ENCODE data around the gene KIAA2012. TPM values are rescaled to one million over a fixed set of nuclear protein-coding genes. Genes with fewer than 3 reads are reported as not detected.

KIAA2012 gene
- polyA plus RNA-seq, 3 donors = not detected

GRCh38 chr2:202109737-202110184, 36.7 kb downstream of the KIAA2012 start:
- no peaks in the 10 kb centered on the region for H3K36me3 ChIP-seq (replicated peaks in 1 of 2; ENCODE audit: control insufficient read depth in 1 of 2, insufficient read depth in 2 of 2, low read length in 2 of 2)
- H3K9me3 ChIP-seq (replicated peaks in 1 of 2; ENCODE audit: control insufficient read depth in 1 of 2, insufficient read depth in 1 of 2, low read length in 2 of 2) = no peaks in the 10 kb centered on the region
- WGBS (ENCODE audit: insufficient coverage) = 66% methylated on average over 2 of the region's 5 CpGs
- Mint-ChIP-seq H3K4me1 (peaks cover 6% of the 10 kb centered on the region), H3K9me3 (no peaks in the 10 kb centered on the region), H3K4me3 (peak overlapping the region in 1 of 2 donors; percentile 17), H3K27ac (no peak overlapping the region), H3K27me3 (ENCODE audit: low read depth in 3 of 3) (peaks cover 3 to 5% (median 4%) of the 10 kb centered on the region in 3 donors), H3K36me3 (no peaks in the 10 kb centered on the region)
- TF ChIP-seq CTCF (IDR thresholded peaks at IDR 0.05) = no peak
- no peaks in the 10 kb centered on the region for H3K27me3 ChIP-seq (ENCODE audit: control insufficient read depth in 2 of 2, insufficient read depth in 2 of 2, low read length in 2 of 2)
- no peak overlapping the region for H3K4me2 ChIP-seq (replicated peaks; ENCODE audit: extremely low read depth, low read length, poor library complexity, severe bottlenecking)
- no peaks in the 10 kb centered on the region for H3K79me2 ChIP-seq (ENCODE audit: insufficient read depth, low read length)
- H2AFZ ChIP-seq (ENCODE audit: insufficient read depth, low read depth, low read length, poor library complexity, severe bottlenecking) = no peak overlapping the region
- H3K4me3 ChIP-seq (replicated peaks in 1 of 3; ENCODE audit: low read depth in 2 of 3, low read length in 3 of 3) = no peak overlapping the region
- intact Hi-C loops (cut with micrococcal nuclease) = loop anchor here in 1 of 2 donors (10.0 kb wide), 1 partner anchor 65 kb away; no protein-coding TSS in a partner anchor
- H3K9ac ChIP-seq (ENCODE audit: insufficient read depth, low read length, poor library complexity, severe bottlenecking) = no peak overlapping the region
- H3K27ac ChIP-seq (ENCODE audit: low read depth in 1 of 2, low read length in 2 of 2) = no peak overlapping the region
- no peaks in the 10 kb centered on the region for H4K20me1 ChIP-seq (ENCODE audit: insufficient read depth, low read length)
- DNase-seq = no peak
- H3K4me1 ChIP-seq (ENCODE audit: control insufficient read depth in 1 of 2, insufficient read depth in 2 of 2, low read length in 2 of 2) = peaks cover 5 to 7% of the 10 kb centered on the region in 2 donors

GRCh38 chr2:202110491-202110890, 37.4 kb downstream of the KIAA2012 start:
- H3K27ac Mint-ChIP-seq = no peak overlapping the region
- intact Hi-C loops (cut with micrococcal nuclease) = no loop called here
- DNase-seq = no peak
- H3K9ac ChIP-seq (ENCODE audit: insufficient read depth, low read length, poor library complexity, severe bottlenecking) = no peak overlapping the region
- H2AFZ ChIP-seq (ENCODE audit: insufficient read depth, low read depth, low read length, poor library complexity, severe bottlenecking) = no peak overlapping the region
- no peak overlapping the region for H3K27ac ChIP-seq (ENCODE audit: low read depth in 1 of 2, low read length in 2 of 2)
- H3K27me3 Mint-ChIP-seq (ENCODE audit: low read depth in 3 of 3) = peaks cover 3 to 5% (median 3%) of the 10 kb centered on the region in 3 donors
- H3K4me1 ChIP-seq (ENCODE audit: control insufficient read depth in 1 of 2, insufficient read depth in 2 of 2, low read length in 2 of 2) = peaks cover 13 to 14% of the 10 kb centered on the region in 2 donors
- no peaks in the 10 kb centered on the region for H4K20me1 ChIP-seq (ENCODE audit: insufficient read depth, low read length)
- peaks cover 14% of the 10 kb centered on the region for H3K4me1 Mint-ChIP-seq
- no peak for TF ChIP-seq CTCF (IDR thresholded peaks at IDR 0.05)
- H3K36me3 Mint-ChIP-seq = no peaks in the 10 kb centered on the region
- H3K36me3 ChIP-seq (replicated peaks in 1 of 2; ENCODE audit: control insufficient read depth in 1 of 2, insufficient read depth in 2 of 2, low read length in 2 of 2) = no peaks in the 10 kb centered on the region
- H3K79me2 ChIP-seq (ENCODE audit: insufficient read depth, low read length) = no peaks in the 10 kb centered on the region
- WGBS (ENCODE audit: insufficient coverage) = 71% methylated on average over 1 of the region's 1 CpG
- no peaks in the 10 kb centered on the region for H3K27me3 ChIP-seq (ENCODE audit: control insufficient read depth in 2 of 2, insufficient read depth in 2 of 2, low read length in 2 of 2)
- H3K9me3 Mint-ChIP-seq = no peaks in the 10 kb centered on the region
- no peak overlapping the region for H3K4me3 ChIP-seq (replicated peaks in 1 of 3; ENCODE audit: low read depth in 2 of 3, low read length in 3 of 3)
- H3K9me3 ChIP-seq (replicated peaks in 1 of 2; ENCODE audit: control insufficient read depth in 1 of 2, insufficient read depth in 1 of 2, low read length in 2 of 2) = no peaks in the 10 kb centered on the region
- no peak overlapping the region for H3K4me2 ChIP-seq (replicated peaks; ENCODE audit: extremely low read depth, low read length, poor library complexity, severe bottlenecking)
- no peak overlapping the region for H3K4me3 Mint-ChIP-seq

All from CD14-positive monocyte (primary cell).